Glomerular endothelial cell (primary cell): Measurements from ENCODE around the gene CRYBG1. TPM values are rescaled to one million over a fixed set of nuclear protein-coding genes. Genes with fewer than 3 reads are reported as not detected.

Experiments
- DNase-seq: peaks from one replicate; pipeline ENCODE4 v3.0.0-alpha.2; 2011; ENCODE audit warnings: low read depth, low spot score; ENCODE audit errors: extremely low read depth
- total RNA-seq: library from RNA; depleted of rRNA; stranded (reverse); fragments of >200 nt; gene quantifications from 2 replicates; pipeline ENCODE4 v1.2.3, GENCODE V29; 2015

CRYBG1 gene
- total RNA-seq, 1 donor from 2014 or later = 47.8 TPM

DNA sequence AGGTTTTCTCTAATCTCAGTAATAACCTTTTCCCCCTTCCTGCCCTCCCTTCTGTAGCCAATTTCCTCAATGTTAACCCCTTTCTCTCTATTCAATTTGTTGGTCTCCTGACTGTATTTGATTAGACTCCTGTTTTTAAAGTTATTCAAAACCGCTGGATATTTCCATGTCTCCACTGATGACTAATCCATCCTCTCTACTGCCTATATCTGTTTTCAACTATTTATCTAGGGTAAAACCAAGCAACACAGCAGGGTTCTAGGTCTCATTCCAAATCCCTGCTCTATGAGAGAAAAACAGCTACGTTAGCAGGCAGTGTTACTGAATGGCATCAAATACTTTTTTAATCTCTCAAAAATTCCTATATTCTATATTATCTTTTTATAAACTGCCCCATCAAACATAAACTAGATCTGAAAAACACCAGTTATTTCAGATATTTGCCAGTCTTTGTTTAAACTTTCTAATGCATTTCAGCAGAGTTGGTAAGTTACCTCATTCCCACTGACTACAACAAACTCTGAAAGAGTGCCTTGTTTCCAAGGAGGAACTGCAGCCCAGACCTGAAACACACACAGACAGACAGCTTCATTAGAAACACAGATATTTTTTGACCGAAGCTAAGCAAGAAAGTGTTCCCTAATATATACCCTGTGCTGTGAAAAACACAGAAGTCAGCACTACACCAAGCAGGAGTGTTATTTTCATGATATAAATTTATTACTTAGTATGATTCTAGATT, 260.6 kb downstream of the CRYBG1 start:
- no peak for DNase-seq

Other genes starting within 250 kb of the CRYBG1 start
- 27.4 and 35.4 TPM in 2 replicates for gene ATG5, start 35.0 kb upstream of the CRYBG1 start, total RNA-seq